GM12878 (cell line): ENCODE measurements around the gene SLC9A7. TPM values are rescaled to one million over a fixed set of nuclear protein-coding genes. Genes with fewer than 3 reads are reported as not detected.

Experiments used
- ATAC-seq: fragments of 200-7000 bp; cut with Tn5 transposase; 3 replicates; pipeline ENCODE4 v1.9.1; 2020; ENCODE audit warnings: mild to moderate bottlenecking, moderate library complexity
- BruUV-seq: library from RNA; stranded (reverse); fragments of 400-500 nt; replicated peaks from 2 replicates; lab custom pipeline; 2021; lab: Mats Ljungman, UMichigan
- CTCF ChIA-PET: fragments of 300-600 bp; sonication (Branson Sonifier 250); formaldehyde crosslinking; extraction: SDS; loops from one replicate; lab custom pipeline; 2021; ENCODE audit warnings: inconsistent platforms; lab: Yijun Ruan, JAX
- POLR2A ChIA-PET: fragments of 350-600 bp; formaldehyde crosslinking; extraction: SDS; loops from one replicate; lab custom pipeline; 2021; ENCODE audit warnings: inconsistent platforms; lab: Charles Lee
- RAD21 ChIA-PET: fragments of 300-600 bp; sonication (Branson Sonifier 250); formaldehyde crosslinking; loops from one replicate; lab custom pipeline; 2023; ENCODE audit warnings: antibody characterized with exemption; ENCODE audit not compliant: unreplicated experiment; lab: Charles Lee
- SMC1A ChIA-PET: fragments of 300-600 bp; sonication (Branson Sonifier 250); formaldehyde crosslinking; loops from one replicate; lab custom pipeline; 2023; ENCODE audit not compliant: unreplicated experiment, uncharacterized antibody; lab: Charles Lee
- DNase-seq: peaks from one replicate; pipeline ENCODE4 v3.0.0-alpha.2; 2011; ENCODE audit warnings: low read depth, low spot score
- FAIRE-seq: peaks from 3 replicates; lab custom pipeline; 2011; peaks lifted over from hg19 to GRCh38; lab: Jason Lieb, UNC
- H2AFZ ChIP-seq: 2 replicates; pipeline ENCODE4 v1.6.0; 2011; ENCODE audit warnings: low read depth, low read length, control low read depth; ENCODE audit not compliant: control insufficient read depth
- H3K27ac ChIP-seq: 2 replicates; pipeline ENCODE4 v1.5.1; 2011; ENCODE audit warnings: control low read depth; ENCODE audit not compliant: control insufficient read depth, insufficient read depth
- H3K27me3 ChIP-seq, 2 experiments: replicated peaks in 1 of 2; 2 replicates each; pipeline versions ENCODE4 v1.6.0 to v1.6.1; 2011; ENCODE audit warnings: low read length in 1 of 2; ENCODE audit not compliant: control insufficient read depth in 2 of 2, insufficient read depth in 2 of 2
- H3K36me3 ChIP-seq, 2 experiments: 2 replicates each; pipeline ENCODE4 v1.5.1; 2011; ENCODE audit warnings: low read length in 1 of 2; ENCODE audit not compliant: control insufficient read depth in 2 of 2, insufficient read depth in 2 of 2
- H3K4me1 ChIP-seq: 2 replicates; pipeline ENCODE4 v1.6.1; 2011; ENCODE audit warnings: mild to moderate bottlenecking, low read length, moderate library complexity, mixed read lengths; ENCODE audit not compliant: control insufficient read depth, insufficient read depth
- H3K4me2 ChIP-seq: 2 replicates; pipeline ENCODE4 v1.6.0; 2011; ENCODE audit warnings: control low read depth; ENCODE audit not compliant: control insufficient read depth, insufficient read depth
- H3K4me3 ChIP-seq: fragments of 200-600 bp; sonication (generic); 2 replicates; pipeline ENCODE4 v1.5.1; 2016
- H3K79me2 ChIP-seq: 2 replicates; pipeline ENCODE4 v1.6.0; 2011; ENCODE audit warnings: low read length; ENCODE audit not compliant: control insufficient read depth, insufficient read depth
- H3K9ac ChIP-seq: 2 replicates; pipeline ENCODE4 v1.8.0; 2011; ENCODE audit warnings: low read length, control low read depth, mixed read lengths; ENCODE audit not compliant: control insufficient read depth, insufficient read depth
- H3K9me3 ChIP-seq: replicated peaks from 3 replicates; pipeline ENCODE4 v1.5.1; 2011; ENCODE audit warnings: mild to moderate bottlenecking, low read length; ENCODE audit not compliant: control insufficient read depth, insufficient read depth
- H4K20me1 ChIP-seq: 2 replicates; pipeline ENCODE4 v1.6.0; 2011; ENCODE audit not compliant: control insufficient read depth, insufficient read depth
- EED ChIP-seq: sonication (generic); IDR thresholded peaks from 2 replicates; pipeline ENCODE4 v1.6.1; 2016; ENCODE audit warnings: antibody characterized with exemption, low read depth
- IKZF1 ChIP-seq: fragments of 450-650 bp; conservative IDR thresholded peaks from 2 replicates; pipeline ENCODE4 v1.6.1; 2017; ENCODE audit warnings: antibody characterized with exemption, mild to moderate bottlenecking
- IKZF2 ChIP-seq, 2 experiments: fragments of 450-650 bp; IDR thresholded peaks; 2 replicates each; pipeline ENCODE4 v1.6.1; 2017; ENCODE audit warnings: mild to moderate bottlenecking in 2 of 2, moderate library complexity in 2 of 2
- LARP7 ChIP-seq: fragments of 450-650 bp; IDR thresholded peaks from 2 replicates; pipeline ENCODE4 v1.6.1; 2017; ENCODE audit warnings: mild to moderate bottlenecking
- MTA2 ChIP-seq: fragments of 450-650 bp; IDR thresholded peaks from 2 replicates; pipeline ENCODE4 v1.6.1; 2016; ENCODE audit warnings: low read depth, mild to moderate bottlenecking, moderate library complexity
- RCOR1 ChIP-seq: conservative IDR thresholded peaks from 2 replicates; pipeline ENCODE4 v1.6.1; 2012; ENCODE audit warnings: low read depth, low read length, improper control_type of control experiment
- RFX5 ChIP-seq: IDR thresholded peaks from 2 replicates; pipeline ENCODE4 v1.6.1; 2011; ENCODE audit warnings: low read depth, low read length, improper control_type of control experiment
- RUNX3 ChIP-seq: IDR thresholded peaks from 2 replicates; pipeline ENCODE4 v1.6.1; 2012; ENCODE audit warnings: low read length, inconsistent platforms
- STAT3 ChIP-seq: IDR thresholded peaks from 2 replicates; pipeline ENCODE4 v1.6.1; 2011; ENCODE audit warnings: low read depth, low read length, improper control_type of control experiment
- TARDBP ChIP-seq: IDR thresholded peaks from 2 replicates; pipeline ENCODE4 v1.6.1; 2016; ENCODE audit warnings: borderline replicate concordance
- WGBS: methylation state at CpG from one replicate; pipeline ENCODE4 v1.1.6; 2016; ENCODE audit warnings: low lambda C conversion rate; ENCODE audit not compliant: insufficient replicate concordance, insufficient coverage; ENCODE audit errors: missing lambda C conversion rate; 5-methylcytosine and 5-hydroxymethylcytosine counted together
- in situ Hi-C: fragments of 300-500 bp; cut with MboI; formaldehyde crosslinking; loops from 9 replicates; pipeline ENCODE4 v1.14.3; 2018; ENCODE audit warnings: mixed read lengths
- intact Hi-C: fragments of 100-400 bp; cut with micrococcal nuclease; formaldehyde crosslinking; loops from one replicate; pipeline ENCODE4 v1.14.2; 2022; ENCODE audit not compliant: unreplicated experiment
- polyA plus RNA-seq, 11 experiments: library from polyadenylated mRNA; depleted of rRNA in 4 of 11; unstranded in 6 of 11; stranded (reverse) in 5 of 11; fragments of >200 nt; fragmentation: Nextera tagmentation in 4 of 11; fragmentation: Illumina TruSeq in 1 of 11; extraction: Ambion mirVana in 4 of 11; extraction: Trizol in 1 of 11; gene quantifications; 1 replicate in 1 of 11; 2 replicates in 10 of 11; pipeline versions ENCODE4 v1.2.1 to v1.2.3, GENCODE V29; 2011 to 2016; ENCODE audit warnings: inconsistent platforms in 2 of 11, missing spikeins in 2 of 11, low read depth in 1 of 11
- total RNA-seq, 4 experiments: library from RNA; depleted of rRNA in 3 of 4; stranded (reverse); fragments of >200 nt in 3 of 4; fragmentation: Illumina TruSeq in 1 of 4; extraction: Trizol in 1 of 4; gene quantifications; 2 replicates each; pipeline versions ENCODE4 v1.2.1 to v1.2.3, GENCODE V29; 2013 to 2021

The SLC9A7 gene
- total and polyA plus RNA-seq, 10 of the 15 experiments (the other 5 are each of a cell fraction or from before 2014, with no cell fraction given): 5.0 to 62.8 (median 30.5) TPM

- H3K4me3 ChIP-seq: 0 out of 2 replicates have a peak overlapping the region, but pooled peaks have one; percentile 32
- RAD21 ChIA-PET: interaction anchor here (1.2 to 2.0 kb wide), 3 partner anchors 24 to 41 kb away, joined by 3 to 10 read pairs (median 4); no protein-coding TSS in a partner anchor
- peaks cover 36% of the 10 kb centered on the region for H3K4me1 ChIP-seq
- FAIRE-seq: no peak
- peak overlapping the region; percentile 73 for H3K4me2 ChIP-seq
- 37% methylated on average over 3 of the region's 3 CpGs for WGBS
- TF ChIP-seq IKZF2 (IDR thresholded peaks at IDR 0.05): peak in 1 of 2 experiments; percentile 39; a peak in 1 of 4 replicates
- 0 out of 2 replicates have a peak, but pooled peaks have one; percentile 36 for TF ChIP-seq EED
- no peak for TF ChIP-seq RCOR1
- no peak for TF ChIP-seq RFX5
- 0 out of 2 replicates have a peak, but pooled peaks have one; percentile 17 for TF ChIP-seq MTA2
- TF ChIP-seq IKZF1: peak; percentile 37; the same call in 1 of the 2 replicates
- TF ChIP-seq STAT3: no peak
- 0 out of 2 replicates have a peak, but pooled peaks have one; percentile 15 for TF ChIP-seq RUNX3
- no peak for TF ChIP-seq LARP7
- TF ChIP-seq TARDBP: no peak
- peak overlapping the region; percentile 24; the same call in 1 of the 2 replicates for H3K9ac ChIP-seq
- ATAC-seq: no peak
- peaks cover 75% of the 10 kb centered on the region for H3K79me2 ChIP-seq
- H3K27ac ChIP-seq: peak overlapping the region; percentile 66
- no peaks in the 10 kb centered on the region; the same call in 1 of the 3 replicates for H3K9me3 ChIP-seq
- POLR2A ChIA-PET: interaction anchor here (0.5 to 1.8 kb wide), 3 partner anchors 11 to 70 kb away, joined by 4 to 7 read pairs (median 7); no protein-coding TSS in a partner anchor
- SMC1A ChIA-PET: interaction anchor here (0.6 to 5.7 kb wide), 6 partner anchors 11 to 140 kb away, joined by 3 to 31 read pairs (median 4); no protein-coding TSS in a partner anchor
- no peaks in the 10 kb centered on the region; a peak in 1 of 4 replicates for H3K36me3 ChIP-seq
- in situ Hi-C loops: no loop called here
- H3K27me3 ChIP-seq: no peaks in the 10 kb centered on the region
- CTCF ChIA-PET: no interaction called here
- DNase-seq: no peak
- no peaks in the 10 kb centered on the region for H4K20me1 ChIP-seq
- intact Hi-C loops: no loop called here
- no TSS peak for BruUV-seq
- H2AFZ ChIP-seq: no peak overlapping the region
Observed at GRCh38 chrX:46716796-46717195, 42.1 kb downstream of the SLC9A7 start.
